PC-3 (cell line): ENCODE data around the gene GMDS. TPM values are rescaled to one million over a fixed set of nuclear protein-coding genes. Genes with fewer than 3 reads are reported as not detected.

Experiments
- ATAC-seq: fragments of 200-7000 bp; cut with Tn5 transposase; 2 replicates; pipeline ENCODE4 v1.9.1; 2020; ENCODE audit warnings: mild to moderate bottlenecking, moderate library complexity
- BruUV-seq: library from RNA; stranded (reverse); fragments of 400-500 nt; replicated peaks from 2 replicates; lab custom pipeline; 2021; lab: Mats Ljungman, UMichigan
- CTCF ChIA-PET: fragments of 300-600 bp; sonication (Branson Sonifier 250); formaldehyde crosslinking; loops from one replicate; lab custom pipeline; 2022; ENCODE audit warnings: antibody characterized with exemption; lab: Charles Lee
- POLR2A ChIA-PET: fragments of 300-600 bp; sonication (Branson Sonifier 250); formaldehyde crosslinking; loops from one replicate; lab custom pipeline; 2022; ENCODE audit warnings: antibody characterized with exemption; ENCODE audit not compliant: unreplicated experiment; lab: Charles Lee
- DNase-seq: peaks from one replicate; pipeline ENCODE4 v3.0.0-alpha.2; 2015
- H2AFZ ChIP-seq: fragments of 300-600 bp; sonication (generic); 2 replicates; pipeline ENCODE4 v1.6.0; 2016; ENCODE audit warnings: antibody characterized with exemption, low read length
- H3F3A ChIP-seq: fragments of 300-600 bp; sonication (generic); one replicate; pipeline ENCODE4 v1.6.0; 2017; ENCODE audit warnings: antibody characterized with exemption, low read length, control low read depth, mild to moderate bottlenecking; ENCODE audit not compliant: unreplicated experiment
- H3K27ac ChIP-seq: fragments of 300-600 bp; sonication (generic); 2 replicates; pipeline ENCODE4 v1.5.1; 2016; ENCODE audit warnings: mild to moderate bottlenecking, low read length
- H3K27me3 ChIP-seq: fragments of 300-600 bp; sonication (generic); 2 replicates; pipeline ENCODE4 v1.6.1; 2016; ENCODE audit warnings: low read length, mixed read lengths
- H3K36me3 ChIP-seq: fragments of 300-600 bp; sonication (generic); 2 replicates; pipeline ENCODE4 v1.6.1; 2016; ENCODE audit warnings: low read depth, mixed run types, low read length, mixed read lengths
- H3K4me1 ChIP-seq: fragments of 300-600 bp; sonication (generic); 2 replicates; pipeline ENCODE4 v1.5.1; 2016; ENCODE audit warnings: low read length; ENCODE audit not compliant: insufficient read depth
- H3K4me2 ChIP-seq: fragments of 300-600 bp; sonication (generic); 2 replicates; pipeline ENCODE4 v1.6.0; 2016; ENCODE audit warnings: low read length
- H3K4me3 ChIP-seq: fragments of 300-600 bp; sonication (generic); 2 replicates; pipeline ENCODE4 v1.5.1; 2016; ENCODE audit warnings: mild to moderate bottlenecking, low read length, mixed read lengths
- H3K79me2 ChIP-seq: fragments of 300-600 bp; sonication (generic); 2 replicates; pipeline ENCODE4 v1.6.1; 2017; ENCODE audit warnings: low read length, mixed read lengths
- H3K9ac ChIP-seq: fragments of 300-600 bp; sonication (generic); 2 replicates; pipeline ENCODE4 v1.6.0; 2016; ENCODE audit warnings: mild to moderate bottlenecking, low read length
- H3K9me2 ChIP-seq: fragments of 300-600 bp; sonication (generic); replicated peaks from 2 replicates; pipeline ENCODE4 v1.6.1; 2016; ENCODE audit warnings: mixed run types, low read length, mixed read lengths
- H3K9me3 ChIP-seq: fragments of 300-600 bp; sonication (generic); 2 replicates; pipeline ENCODE4 v1.6.1; 2016; ENCODE audit warnings: low read length, mixed read lengths
- H4K20me1 ChIP-seq: fragments of 300-600 bp; sonication (generic); 2 replicates; pipeline ENCODE4 v1.6.1; 2016; ENCODE audit warnings: low read length, mixed read lengths
- EZH2 ChIP-seq: fragments of 300-600 bp; sonication (generic); IDR thresholded peaks from one replicate; pipeline ENCODE4 v1.6.1; 2017; ENCODE audit warnings: antibody characterized with exemption, mild to moderate bottlenecking, low read length; ENCODE audit not compliant: unreplicated experiment
- EZH2phosphoT487 ChIP-seq: fragments of 300-600 bp; sonication (generic); IDR thresholded peaks from 2 replicates; pipeline ENCODE4 v1.6.1; 2018; ENCODE audit warnings: mild to moderate bottlenecking, antibody characterized with exemption, low read length, borderline replicate concordance
- intact Hi-C: fragments of 100-400 bp; cut with micrococcal nuclease; formaldehyde crosslinking; loops from 2 replicates; pipeline ENCODE4 v1.9.0; 2023
- total RNA-seq: library from RNA; depleted of rRNA; stranded (reverse); fragments of >200 nt; gene quantifications from 2 replicates; pipeline ENCODE4 v1.2.3, GENCODE V29; 2014
- TF ChIP-seq, protein P1 (sequence below): fragments of 300-600 bp; sonication (generic); conservative IDR thresholded peaks from 2 replicates; pipeline ENCODE4 v1.5.1; 2017; ENCODE audit warnings: antibody characterized with exemption, low read depth, mild to moderate bottlenecking, low read length

Gene GMDS
- total RNA-seq, 1 experiment from 2014 or later = 18.3 TPM

- Histone ChIP-seq H3K9me3 (no peaks in the 10 kb centered on the region), H4K20me1 (no peaks in the 10 kb centered on the region), H3K27ac (no peak overlapping the region), H3K4me2 (no peak overlapping the region), H3K9me2 (no peaks in the 10 kb centered on the region), H3K79me2 (no peaks in the 10 kb centered on the region), H3F3A (no peaks in the 10 kb centered on the region), H3K36me3 (no peaks in the 10 kb centered on the region), H3K4me1 (no peaks in the 10 kb centered on the region), H3K4me3 (no peak overlapping the region), H3K27me3 (no peaks in the 10 kb centered on the region), H2AFZ (no peak overlapping the region), H3K9ac (no peak overlapping the region)
- no peak for ATAC-seq
- TF ChIP-seq EZH2phosphoT487 = no peak
- TF ChIP-seq, protein P1, sequence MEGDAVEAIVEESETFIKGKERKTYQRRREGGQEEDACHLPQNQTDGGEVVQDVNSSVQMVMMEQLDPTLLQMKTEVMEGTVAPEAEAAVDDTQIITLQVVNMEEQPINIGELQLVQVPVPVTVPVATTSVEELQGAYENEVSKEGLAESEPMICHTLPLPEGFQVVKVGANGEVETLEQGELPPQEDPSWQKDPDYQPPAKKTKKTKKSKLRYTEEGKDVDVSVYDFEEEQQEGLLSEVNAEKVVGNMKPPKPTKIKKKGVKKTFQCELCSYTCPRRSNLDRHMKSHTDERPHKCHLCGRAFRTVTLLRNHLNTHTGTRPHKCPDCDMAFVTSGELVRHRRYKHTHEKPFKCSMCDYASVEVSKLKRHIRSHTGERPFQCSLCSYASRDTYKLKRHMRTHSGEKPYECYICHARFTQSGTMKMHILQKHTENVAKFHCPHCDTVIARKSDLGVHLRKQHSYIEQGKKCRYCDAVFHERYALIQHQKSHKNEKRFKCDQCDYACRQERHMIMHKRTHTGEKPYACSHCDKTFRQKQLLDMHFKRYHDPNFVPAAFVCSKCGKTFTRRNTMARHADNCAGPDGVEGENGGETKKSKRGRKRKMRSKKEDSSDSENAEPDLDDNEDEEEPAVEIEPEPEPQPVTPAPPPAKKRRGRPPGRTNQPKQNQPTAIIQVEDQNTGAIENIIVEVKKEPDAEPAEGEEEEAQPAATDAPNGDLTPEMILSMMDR = no peak
- no peak for TF ChIP-seq EZH2
- ChIA-PET POLR2A (interaction anchor here (0.6 to 0.7 kb wide), 3 partner anchors 14 to 490 kb away, joined by 3 to 5 read pairs (median 3); no protein-coding TSS in a partner anchor), CTCF (no interaction called here)
- intact Hi-C loops = no loop called here
- BruUV-seq = no TSS peak
- no peak for DNase-seq
Measured at GRCh38 chr6:1624851-1625781, 620.3 kb downstream of the GMDS start.

- H2AFZ ChIP-seq = no peak overlapping the region
- no peaks in the 10 kb centered on the region for H3K9me2 ChIP-seq
- no peak for DNase-seq
- H3F3A ChIP-seq = no peaks in the 10 kb centered on the region
- no peak overlapping the region for H3K4me3 ChIP-seq
- no peak overlapping the region for H3K9ac ChIP-seq
- no peak overlapping the region for H3K4me2 ChIP-seq
- H3K36me3 ChIP-seq = no peaks in the 10 kb centered on the region
- TF ChIP-seq, protein P1 = no peak
- intact Hi-C loops = no loop called here
- no peaks in the 10 kb centered on the region for H3K79me2 ChIP-seq
- no peak for ATAC-seq
- no peaks in the 10 kb centered on the region for H4K20me1 ChIP-seq
- H3K4me1 ChIP-seq = no peaks in the 10 kb centered on the region
- H3K27me3 ChIP-seq = no peaks in the 10 kb centered on the region
- H3K9me3 ChIP-seq = no peaks in the 10 kb centered on the region
- CTCF ChIA-PET = no interaction called here
- no peak overlapping the region for H3K27ac ChIP-seq
- POLR2A ChIA-PET = no interaction called here
- BruUV-seq = no TSS peak
Measured at GRCh38 chr6:1624058-1624850, 621.2 kb downstream of the GMDS start.

DNA sequence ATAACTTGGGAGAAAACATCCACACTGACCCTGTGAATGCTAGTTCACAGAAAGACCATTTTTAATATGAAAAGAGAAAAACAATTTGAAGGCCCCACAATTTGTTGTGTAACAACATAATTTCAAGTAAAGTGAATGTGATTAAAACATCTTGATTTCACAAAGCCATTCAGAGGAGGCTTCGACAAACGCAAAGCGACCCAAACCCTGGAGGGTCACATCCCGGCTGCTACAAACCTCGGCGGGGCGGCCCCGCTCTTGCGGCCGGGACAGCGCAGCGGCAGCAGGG lies 621.7 kb downstream of the GMDS start:
- Histone ChIP-seq H3F3A (no peaks in the 10 kb centered on the region), H3K4me1 (no peaks in the 10 kb centered on the region), H2AFZ (no peak overlapping the region), H3K27ac (no peak overlapping the region), H4K20me1 (no peaks in the 10 kb centered on the region), H3K9me2 (no peaks in the 10 kb centered on the region), H3K27me3 (no peaks in the 10 kb centered on the region), H3K79me2 (no peaks in the 10 kb centered on the region), H3K4me3 (no peak overlapping the region), H3K4me2 (no peak overlapping the region), H3K9ac (no peak overlapping the region), H3K9me3 (no peaks in the 10 kb centered on the region), H3K36me3 (no peaks in the 10 kb centered on the region)
- DNase-seq (no peak), ATAC-seq (no peak)
- TF ChIP-seq EZH2phosphoT487 = no peak
- no peak for TF ChIP-seq EZH2
- TF ChIP-seq, protein P1 = no peak
- BruUV-seq = no TSS peak
- POLR2A ChIA-PET = no interaction called here
- CTCF ChIA-PET = no interaction called here
- intact Hi-C loops = no loop called here
